K562 (cell line): ENCODE data around the gene ZMAT3. TPM values are rescaled to one million over a fixed set of nuclear protein-coding genes. Genes with fewer than 3 reads are reported as not detected.

Experiments
- ATAC-seq: fragments of 200-7000 bp; cut with Tn5 transposase; 3 replicates; pipeline ENCODE4 v1.9.1; 2020; ENCODE audit warnings: moderate library complexity
- BruUV-seq: library from RNA; stranded (reverse); fragments of 400-500 nt; replicated peaks from 2 replicates; lab custom pipeline; 2021; lab: Mats Ljungman, UMichigan
- CTCF ChIA-PET: fragments of 300-600 bp; formaldehyde crosslinking; extraction: SDS; loops from one replicate; lab custom pipeline; 2021; ENCODE audit warnings: low intra/inter-chr PET ratio; lab: Yijun Ruan, JAX
- POLR2A ChIA-PET: fragments of 300-600, 350-650 bp; sonication (Branson Sonifier 250); formaldehyde crosslinking; extraction: SDS; loops from one replicate; lab custom pipeline; 2021; ENCODE audit warnings: antibody characterized with exemption, inconsistent platforms; lab: Yijun Ruan, JAX
- DNase-seq, 4 experiments: peaks; one replicate each; pipeline versions ENCODE4 v3.0.0 to v3.0.0-alpha.2; 2011 to 2018; ENCODE audit warnings: low spot score in 3 of 4, mixed read lengths in 3 of 4; ENCODE audit errors: extremely low read depth in 1 of 4
- FAIRE-seq: peaks from 2 replicates; lab custom pipeline; 2011; peaks lifted over from hg19 to GRCh38; lab: Jason Lieb, UNC
- H2AFZ ChIP-seq: 2 replicates; pipeline ENCODE4 v1.6.0; 2011; ENCODE audit warnings: low read depth, low read length, control low read depth, inconsistent platforms
- H3K27ac ChIP-seq: fragments of 200-600 bp; 3 replicates; pipeline ENCODE4 v1.8.0; 2011; ENCODE audit warnings: low read depth, mild to moderate bottlenecking, control low read depth, inconsistent platforms, low read length, moderate library complexity, mixed read lengths; ENCODE audit errors: extremely low read depth
- H3K27me3 ChIP-seq, 2 experiments: fragments of 300-600 bp in 1 of 2; 2 replicates in 1 of 2; 3 replicates in 1 of 2; pipeline versions ENCODE4 v1.6.0 to v1.8.0; 2011; ENCODE audit warnings: inconsistent platforms in 2 of 2, low read length in 2 of 2, mild to moderate bottlenecking in 1 of 2, mixed read lengths in 1 of 2, moderate library complexity in 1 of 2; ENCODE audit not compliant: control insufficient read depth in 2 of 2, insufficient read depth in 2 of 2
- H3K36me3 ChIP-seq: fragments of 300-600 bp; 3 replicates; pipeline ENCODE4 v1.8.0; 2011; ENCODE audit warnings: mild to moderate bottlenecking, low read length, inconsistent platforms; ENCODE audit not compliant: control insufficient read depth, insufficient read depth
- H3K4me1 ChIP-seq, 2 experiments: fragments of 200-600 bp in 1 of 2; replicated peaks in 1 of 2; 2 replicates in 1 of 2; 3 replicates in 1 of 2; pipeline versions ENCODE4 v1.5.1 to v1.8.0; 2011; ENCODE audit warnings: inconsistent platforms in 2 of 2, low read length in 2 of 2, mild to moderate bottlenecking in 1 of 2, mixed read lengths in 1 of 2, moderate library complexity in 1 of 2; ENCODE audit not compliant: control insufficient read depth in 2 of 2, insufficient read depth in 2 of 2
- H3K4me2 ChIP-seq: 2 replicates; pipeline ENCODE4 v1.6.1; 2011; ENCODE audit warnings: low read length, control low read depth, inconsistent platforms, mixed read lengths; ENCODE audit not compliant: insufficient read depth
- H3K4me3 ChIP-seq: fragments of 200-600 bp; sonication (generic), shearing (Covaris generic); 2 replicates; pipeline ENCODE4 v1.5.1; 2016; ENCODE audit warnings: control low read depth, inconsistent platforms
- H3K79me2 ChIP-seq: fragments of 200-600 bp; 3 replicates; pipeline ENCODE4 v1.8.0; 2011; ENCODE audit warnings: low read length, inconsistent platforms; ENCODE audit not compliant: control insufficient read depth, insufficient read depth
- H3K9ac ChIP-seq, 2 experiments: 2 replicates each; pipeline versions ENCODE4 v1.6.0 to v1.6.1; 2011; ENCODE audit warnings: low read depth in 2 of 2, low read length in 2 of 2, control low read depth in 1 of 2, inconsistent platforms in 1 of 2, mild to moderate bottlenecking in 1 of 2, mixed read lengths in 1 of 2; ENCODE audit not compliant: insufficient read depth in 1 of 2
- H3K9me1 ChIP-seq: one replicate; pipeline ENCODE4 v1.6.0; 2011; ENCODE audit warnings: inconsistent platforms, mild to moderate bottlenecking, low read length, moderate library complexity; ENCODE audit not compliant: control insufficient read depth, insufficient read depth
- H3K9me3 ChIP-seq: replicated peaks from 2 replicates; pipeline ENCODE4 v1.5.1; 2011; ENCODE audit warnings: low read depth, low read length, inconsistent platforms; ENCODE audit not compliant: control insufficient read depth, insufficient read depth
- H4K20me1 ChIP-seq: replicated peaks from 2 replicates; pipeline ENCODE4 v1.6.1; 2011; ENCODE audit warnings: low read length, inconsistent platforms, mixed read lengths; ENCODE audit not compliant: control insufficient read depth, insufficient read depth
- ATF7 ChIP-seq: fragments of 450-650 bp; IDR thresholded peaks from 2 replicates; pipeline ENCODE4 v1.7.1; 2014; ENCODE audit warnings: mild to moderate bottlenecking, moderate library complexity
- CHD1 ChIP-seq: fragments of 200-600 bp; sonication (generic); IDR thresholded peaks from one replicate; pipeline ENCODE4 v1.6.1; 2012; ENCODE audit warnings: mild to moderate bottlenecking, moderate library complexity, low read length, inconsistent platforms
- EP400 ChIP-seq: fragments of 450-650 bp; IDR thresholded peaks from 2 replicates; pipeline ENCODE4 v1.6.1; 2017; ENCODE audit warnings: antibody characterized with exemption, mild to moderate bottlenecking, moderate library complexity
- GATA2 ChIP-seq: sonication (generic); formaldehyde crosslinking; IDR thresholded peaks from 2 replicates; pipeline ENCODE4 v1.4.0; 2020; ENCODE audit warnings: mild to moderate bottlenecking, missing genetic modification reagents
- HDGF ChIP-seq: fragments of 450-650 bp; IDR thresholded peaks from 2 replicates; pipeline ENCODE4 v1.6.1; 2016
- LCOR ChIP-seq: sonication (generic); formaldehyde crosslinking; IDR thresholded peaks from 2 replicates; pipeline ENCODE4 v1.8.0; 2022; ENCODE audit warnings: mild to moderate bottlenecking, missing genetic modification reagents
- MYNN ChIP-seq, 2 experiments: sonication (generic); formaldehyde crosslinking in 1 of 2; IDR thresholded peaks; 2 replicates each; pipeline versions ENCODE4 v1.5.0 to v1.6.1; 2016 to 2020; ENCODE audit warnings: antibody characterized with exemption in 1 of 2, missing genetic modification reagents in 1 of 2
- PML ChIP-seq: IDR thresholded peaks from 2 replicates; pipeline ENCODE4 v1.6.1; 2012; ENCODE audit warnings: low read length, inconsistent platforms
- TFE3 ChIP-seq: fragments of 450-650 bp; formaldehyde crosslinking; IDR thresholded peaks from 2 replicates; pipeline ENCODE4 v1.4.0; 2020; ENCODE audit warnings: mild to moderate bottlenecking, mixed read lengths
- ZNF561 ChIP-seq: fragments of 450-650 bp; formaldehyde crosslinking; conservative IDR thresholded peaks from 2 replicates; pipeline ENCODE4 v1.4.0; 2020; ENCODE audit warnings: mild to moderate bottlenecking, moderate library complexity
- ZNF655 ChIP-seq: fragments of 250-450 bp; sonication (Bioruptor Pico); IDR thresholded peaks from 2 replicates; pipeline ENCODE4 v1.5.0; 2021
- WGBS: fragments of 100-300 bp; shearing (Covaris generic); methylation state at CpG from one replicate; pipeline ENCODE4 v1.1.6; 2016; ENCODE audit warnings: low coverage, mixed read lengths; ENCODE audit not compliant: insufficient coverage; ENCODE audit errors: missing lambda C conversion rate; 5-methylcytosine and 5-hydroxymethylcytosine counted together
- in situ Hi-C: fragments of 300-500 bp; cut with MboI; formaldehyde crosslinking; loops from 4 replicates; pipeline ENCODE4 v1.15.0; 2018; ENCODE audit warnings: inconsistent platforms, mixed read lengths
- intact Hi-C: fragments of 100-400 bp; cut with micrococcal nuclease; formaldehyde crosslinking; loops from 2 replicates; pipeline ENCODE4 v1.14.2; 2022
- polyA plus RNA-seq, 8 experiments: library from polyadenylated mRNA; depleted of rRNA in 4 of 8; stranded (reverse) in 5 of 8; unstranded in 3 of 8; fragments of >200 nt; fragmentation: Nextera tagmentation in 2 of 8; fragmentation: Illumina TruSeq in 1 of 8; extraction: Ambion mirVana in 2 of 8; extraction: Trizol in 1 of 8; gene quantifications; 2 replicates each; pipeline versions ENCODE4 v1.2.1 to v1.2.3, GENCODE V29; 2011 to 2014; ENCODE audit warnings: inconsistent platforms in 1 of 8, missing spikeins in 1 of 8
- total RNA-seq, 7 experiments: library from RNA; depleted of rRNA in 6 of 7; stranded (reverse); fragments of >200 nt in 6 of 7; fragmentation: Illumina TruSeq in 2 of 7; extraction: Trizol in 2 of 7; gene quantifications; 2 replicates each; pipeline versions ENCODE4 v1.2.1 to v1.2.3, GENCODE V29; 2011 to 2021; ENCODE audit warnings: low replicate concordance in 1 of 7
- TF ChIP-seq, protein P1 (sequence below): fragments of 450-650 bp; formaldehyde crosslinking; IDR thresholded peaks from 2 replicates; pipeline ENCODE4 v1.4.0; 2020; ENCODE audit warnings: mild to moderate bottlenecking, moderate library complexity
- TF ChIP-seq, protein P2 (sequence below): fragments of 150-350 bp; conservative IDR thresholded peaks from 2 replicates; pipeline ENCODE4 v1.6.1; 2014; ENCODE audit warnings: low read length
- TF ChIP-seq, protein P3 (sequence below): sonication (generic); formaldehyde crosslinking; IDR thresholded peaks from 2 replicates; pipeline ENCODE4 v1.8.0; 2022; ENCODE audit warnings: missing genetic modification reagents, mild to moderate bottlenecking, moderate library complexity, borderline replicate concordance

Gene ZMAT3
- total and polyA plus RNA-seq, 9 of the 15 experiments (the other 6 are each of a cell fraction or from before 2014, with no cell fraction given): 0.87 to 5.1 (median 3.9) TPM

DNA sequence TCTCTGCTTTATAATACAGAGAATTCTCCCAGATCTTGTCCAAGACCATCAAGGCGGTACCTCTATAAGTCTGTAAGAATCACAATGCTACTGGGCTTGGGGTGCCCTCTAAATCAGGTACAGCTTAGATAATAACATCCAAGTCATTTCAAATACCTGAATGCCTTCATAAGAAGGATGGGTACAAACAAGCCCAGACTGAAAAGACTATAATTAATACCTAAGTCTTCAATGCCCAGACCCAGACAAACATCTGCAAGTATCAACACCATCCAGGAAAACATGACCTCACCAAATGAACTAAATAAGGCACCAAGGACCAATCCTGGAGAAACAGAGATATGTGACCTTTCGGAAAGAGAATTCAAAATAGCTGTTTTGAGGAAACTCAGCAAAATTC is 65.9 kb downstream of the ZMAT3 start:
- no peak overlapping the region for H3K9ac ChIP-seq
- no peak overlapping the region for H3K4me3 ChIP-seq
- CTCF ChIA-PET: no interaction called here
- H3K4me1 ChIP-seq: no peaks in the 10 kb centered on the region
- 14% methylated on average over 2 of the region's 2 CpGs for WGBS
- POLR2A ChIA-PET: no interaction called here
- no peaks in the 10 kb centered on the region for H4K20me1 ChIP-seq
- H2AFZ ChIP-seq: no peak overlapping the region
- H3K27me3 ChIP-seq: peaks cover 0 to 13% of the 10 kb centered on the region in 2 experiments; a peak in 2 of 5 replicates
- H3K27ac ChIP-seq: no peak overlapping the region
- no peaks in the 10 kb centered on the region for H3K9me1 ChIP-seq
- no peaks in the 10 kb centered on the region for H3K36me3 ChIP-seq
- no TSS peak for BruUV-seq
- DNase-seq (no peak), FAIRE-seq (no peak), ATAC-seq (no peak)
- no peaks in the 10 kb centered on the region for H3K9me3 ChIP-seq
- H3K79me2 ChIP-seq: no peaks in the 10 kb centered on the region
- intact Hi-C loops (no loop called here), in situ Hi-C loops (loop anchor here (25.0 kb wide), 1 partner anchor 557 kb away; the partner anchor contains the start of gene ACTL6A)
- no peak overlapping the region for H3K4me2 ChIP-seq
- TF ChIP-seq CHD1: no peak
- TF ChIP-seq, protein P1, sequence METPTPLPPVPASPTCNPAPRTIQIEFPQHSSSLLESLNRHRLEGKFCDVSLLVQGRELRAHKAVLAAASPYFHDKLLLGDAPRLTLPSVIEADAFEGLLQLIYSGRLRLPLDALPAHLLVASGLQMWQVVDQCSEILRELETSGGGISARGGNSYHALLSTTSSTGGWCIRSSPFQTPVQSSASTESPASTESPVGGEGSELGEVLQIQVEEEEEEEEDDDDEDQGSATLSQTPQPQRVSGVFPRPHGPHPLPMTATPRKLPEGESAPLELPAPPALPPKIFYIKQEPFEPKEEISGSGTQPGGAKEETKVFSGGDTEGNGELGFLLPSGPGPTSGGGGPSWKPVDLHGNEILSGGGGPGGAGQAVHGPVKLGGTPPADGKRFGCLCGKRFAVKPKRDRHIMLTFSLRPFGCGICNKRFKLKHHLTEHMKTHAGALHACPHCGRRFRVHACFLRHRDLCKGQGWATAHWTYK (CRISPR knock-in tag): no peak
- no peak for TF ChIP-seq ZNF561
- no peak for TF ChIP-seq ATF7
- TF ChIP-seq, protein P2, sequence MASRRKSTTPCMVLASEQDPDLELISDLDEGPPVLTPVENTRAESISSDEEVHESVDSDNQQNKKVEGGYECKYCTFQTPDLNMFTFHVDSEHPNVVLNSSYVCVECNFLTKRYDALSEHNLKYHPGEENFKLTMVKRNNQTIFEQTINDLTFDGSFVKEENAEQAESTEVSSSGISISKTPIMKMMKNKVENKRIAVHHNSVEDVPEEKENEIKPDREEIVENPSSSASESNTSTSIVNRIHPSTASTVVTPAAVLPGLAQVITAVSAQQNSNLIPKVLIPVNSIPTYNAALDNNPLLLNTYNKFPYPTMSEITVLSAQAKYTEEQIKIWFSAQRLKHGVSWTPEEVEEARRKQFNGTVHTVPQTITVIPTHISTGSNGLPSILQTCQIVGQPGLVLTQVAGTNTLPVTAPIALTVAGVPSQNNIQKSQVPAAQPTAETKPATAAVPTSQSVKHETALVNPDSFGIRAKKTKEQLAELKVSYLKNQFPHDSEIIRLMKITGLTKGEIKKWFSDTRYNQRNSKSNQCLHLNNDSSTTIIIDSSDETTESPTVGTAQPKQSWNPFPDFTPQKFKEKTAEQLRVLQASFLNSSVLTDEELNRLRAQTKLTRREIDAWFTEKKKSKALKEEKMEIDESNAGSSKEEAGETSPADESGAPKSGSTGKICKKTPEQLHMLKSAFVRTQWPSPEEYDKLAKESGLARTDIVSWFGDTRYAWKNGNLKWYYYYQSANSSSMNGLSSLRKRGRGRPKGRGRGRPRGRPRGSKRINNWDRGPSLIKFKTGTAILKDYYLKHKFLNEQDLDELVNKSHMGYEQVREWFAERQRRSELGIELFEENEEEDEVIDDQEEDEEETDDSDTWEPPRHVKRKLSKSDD: no peak
- no peak for TF ChIP-seq HDGF
- TF ChIP-seq EP400: no peak
- no peak for TF ChIP-seq PML
- no peak for TF ChIP-seq MYNN (IDR thresholded peaks at IDR 0.05)
- TF ChIP-seq MYNN (CRISPR knock-in tag; IDR thresholded peaks at IDR 0.05): no peak
- no peak for TF ChIP-seq TFE3 (CRISPR knock-in tag)
- TF ChIP-seq, protein P3, sequence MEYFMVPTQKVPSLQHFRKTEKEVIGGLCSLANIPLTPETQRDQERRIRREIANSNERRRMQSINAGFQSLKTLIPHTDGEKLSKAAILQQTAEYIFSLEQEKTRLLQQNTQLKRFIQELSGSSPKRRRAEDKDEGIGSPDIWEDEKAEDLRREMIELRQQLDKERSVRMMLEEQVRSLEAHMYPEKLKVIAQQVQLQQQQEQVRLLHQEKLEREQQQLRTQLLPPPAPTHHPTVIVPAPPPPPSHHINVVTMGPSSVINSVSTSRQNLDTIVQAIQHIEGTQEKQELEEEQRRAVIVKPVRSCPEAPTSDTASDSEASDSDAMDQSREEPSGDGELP (CRISPR knock-in tag): no peak
- no peak for TF ChIP-seq GATA2 (CRISPR knock-in tag)
- no peak for TF ChIP-seq LCOR (CRISPR knock-in tag)
- TF ChIP-seq ZNF655 (CRISPR knock-in tag): no peak
